SK-N-SH (cell line): Measurements from ENCODE around the gene SPG11. TPM values are rescaled to one million over a fixed set of nuclear protein-coding genes. Genes with fewer than 3 reads are reported as not detected.

Source experiments
- CTCF ChIA-PET: fragments of 300-600, 350-600 bp; formaldehyde crosslinking; extraction: SDS; loops from one replicate; lab custom pipeline; 2021; lab: Yijun Ruan, JAX
- POLR2A ChIA-PET: fragments of 350-600 bp; sonication (Branson Sonifier 250); formaldehyde crosslinking; extraction: SDS; loops from one replicate; lab custom pipeline; 2020; ENCODE audit warnings: antibody characterized with exemption, inconsistent platforms; lab: Yijun Ruan, JAX
- DNase-seq: peaks from one replicate; pipeline ENCODE4 v3.0.0; 2012
- H2AFZ ChIP-seq: fragments of 200-600 bp; sonication (generic); 2 replicates; pipeline ENCODE4 v1.8.1; 2016; ENCODE audit warnings: antibody characterized with exemption, mild to moderate bottlenecking, low read depth
- H3F3A ChIP-seq: fragments of 200-600 bp; sonication (generic); replicated peaks from 2 replicates; pipeline ENCODE3; 2016; ENCODE audit warnings: antibody characterized with exemption, mild to moderate bottlenecking; ENCODE audit not compliant: insufficient read depth
- H3K27ac ChIP-seq, 2 experiments: fragments of 200-500 bp in 1 of 2; fragments of 200-600 bp in 1 of 2; sonication (Bioruptor generic) in 1 of 2; sonication (generic), shearing (Covaris generic) in 1 of 2; 2 replicates each; pipeline versions ENCODE4 v1.5.1 to v1.6.1; 2014 to 2016; ENCODE audit warnings: low read depth in 2 of 2, inconsistent platforms in 1 of 2, low read length in 1 of 2, mild to moderate bottlenecking in 1 of 2, mixed read lengths in 1 of 2
- H3K27me3 ChIP-seq: fragments of 200-600 bp; sonication (generic), shearing (Covaris generic); 2 replicates; pipeline ENCODE4 v1.6.1; 2016; ENCODE audit warnings: mixed run types; ENCODE audit not compliant: insufficient read depth
- H3K36me3 ChIP-seq, 2 experiments: fragments of 200-500 bp in 1 of 2; fragments of 200-600 bp in 1 of 2; sonication (Bioruptor generic) in 1 of 2; sonication (generic) in 1 of 2; replicated peaks in 1 of 2; 2 replicates each; pipeline versions ENCODE3 to v1.5.1; 2014 to 2016; ENCODE audit warnings: low read length in 1 of 2, mild to moderate bottlenecking in 1 of 2; ENCODE audit not compliant: insufficient read depth in 2 of 2, control insufficient read depth in 1 of 2
- H3K4me1 ChIP-seq, 2 experiments: fragments of 200-500 bp in 1 of 2; fragments of 200-600 bp in 1 of 2; sonication (Bioruptor generic) in 1 of 2; sonication (generic), shearing (Covaris generic) in 1 of 2; 2 replicates each; pipeline versions ENCODE4 v1.5.1 to v1.6.1; 2014 to 2016; ENCODE audit warnings: low read depth in 1 of 2, low read length in 1 of 2, mixed run types in 1 of 2; ENCODE audit not compliant: insufficient read depth in 2 of 2, control insufficient read depth in 1 of 2
- H3K4me2 ChIP-seq: fragments of 200-600 bp; sonication (generic), shearing (Covaris generic); 2 replicates; pipeline ENCODE4 v1.6.1; 2017; ENCODE audit warnings: mixed run types
- H3K4me3 ChIP-seq, 2 experiments: fragments of 200-500 bp in 1 of 2; fragments of 200-600 bp in 1 of 2; sonication (Bioruptor generic) in 1 of 2; sonication (generic), shearing (Covaris generic) in 1 of 2; 2 replicates each; pipeline versions ENCODE4 v1.5.1 to v1.8.1; 2014 to 2016; ENCODE audit warnings: low read depth in 2 of 2, inconsistent platforms in 1 of 2, low read length in 1 of 2, mild to moderate bottlenecking in 1 of 2, mixed read lengths in 1 of 2, moderate library complexity in 1 of 2
- H3K79me2 ChIP-seq: fragments of 200-600 bp; sonication (generic); 2 replicates; pipeline ENCODE4 v1.8.1; 2017; ENCODE audit warnings: mild to moderate bottlenecking; ENCODE audit not compliant: insufficient read depth
- H3K9ac ChIP-seq: fragments of 200-600 bp; sonication (generic); 2 replicates; pipeline ENCODE4 v1.6.1; 2017; ENCODE audit warnings: mixed run types
- H3K9me2 ChIP-seq: fragments of 200-600 bp; sonication (generic); 2 replicates; pipeline ENCODE4 v1.6.1; 2017; ENCODE audit warnings: mixed run types
- H3K9me3 ChIP-seq: fragments of 200-600 bp; sonication (generic); 2 replicates; pipeline ENCODE4 v1.6.1; 2017; ENCODE audit warnings: mixed run types, mild to moderate bottlenecking, moderate library complexity
- H4K20me1 ChIP-seq: fragments of 200-600 bp; sonication (generic); 2 replicates; pipeline ENCODE4 v1.6.1; 2017; ENCODE audit warnings: mild to moderate bottlenecking, mixed run types; ENCODE audit not compliant: insufficient read depth
- CHD2 ChIP-seq: fragments of 150-350 bp; IDR thresholded peaks from 2 replicates; pipeline ENCODE4 v1.6.1; 2018; ENCODE audit warnings: low read length; ENCODE audit not compliant: partially characterized antibody
- ELF1 ChIP-seq: IDR thresholded peaks from 2 replicates; pipeline ENCODE4 v1.4.0; 2012
- EP300 ChIP-seq, 2 experiments: IDR thresholded peaks; 2 replicates each; pipeline versions ENCODE4 v1.4.0 to v1.6.1; 2012; ENCODE audit warnings: borderline replicate concordance in 1 of 2, low read depth in 1 of 2, low read length in 1 of 2
- FOXJ3 ChIP-seq: sonication (generic); formaldehyde crosslinking; IDR thresholded peaks from 2 replicates; pipeline ENCODE4 v1.5.1; 2020; ENCODE audit warnings: mild to moderate bottlenecking, missing genetic modification reagents
- GABPA ChIP-seq: IDR thresholded peaks from 2 replicates; pipeline ENCODE4 v1.4.0; 2012; ENCODE audit warnings: low read depth, mild to moderate bottlenecking
- GATA2 ChIP-seq: sonication (generic); formaldehyde crosslinking; IDR thresholded peaks from 2 replicates; pipeline ENCODE4 v1.5.0; 2020; ENCODE audit warnings: mild to moderate bottlenecking, missing genetic modification reagents
- JUND ChIP-seq: IDR thresholded peaks from 2 replicates; pipeline ENCODE4 v1.4.0; 2012
- MEF2A ChIP-seq: IDR thresholded peaks from 2 replicates; pipeline ENCODE4 v1.4.0; 2012; ENCODE audit warnings: low read depth, borderline replicate concordance
- MXI1 ChIP-seq: IDR thresholded peaks from 2 replicates; pipeline ENCODE4 v1.6.1; 2012; ENCODE audit warnings: mild to moderate bottlenecking, low read depth, low read length, improper control_type of control experiment
- NFIC ChIP-seq: IDR thresholded peaks from 2 replicates; pipeline ENCODE4 v1.4.0; 2012; ENCODE audit warnings: borderline replicate concordance
- POLR2AphosphoS5 ChIP-seq: IDR thresholded peaks from 2 replicates; pipeline ENCODE4 v1.6.1; 2012; ENCODE audit warnings: low read depth, low read length
- RAD21 ChIP-seq: IDR thresholded peaks from 2 replicates; pipeline ENCODE4 v1.6.1; 2012; ENCODE audit warnings: mild to moderate bottlenecking, low read length
- RXRA ChIP-seq: IDR thresholded peaks from 2 replicates; pipeline ENCODE4 v1.4.0; 2012; ENCODE audit warnings: low read depth, mild to moderate bottlenecking, borderline replicate concordance
- SIN3A ChIP-seq: IDR thresholded peaks from 2 replicates; pipeline ENCODE4 v1.6.1; 2012; ENCODE audit warnings: low read depth, mild to moderate bottlenecking, low read length, moderate library complexity, borderline replicate concordance
- TAF1 ChIP-seq: IDR thresholded peaks from 2 replicates; pipeline ENCODE4 v1.6.1; 2012; ENCODE audit warnings: low read depth, mild to moderate bottlenecking, low read length, moderate library complexity, borderline replicate concordance
- TCF12 ChIP-seq: IDR thresholded peaks from 2 replicates; pipeline ENCODE4 v1.4.0; 2012
- YY1 ChIP-seq: IDR thresholded peaks from 2 replicates; pipeline ENCODE4 v1.4.0; 2012; ENCODE audit warnings: low read depth, mild to moderate bottlenecking
- WGBS: methylation state at CpG from one replicate; pipeline ENCODE4 v1.1.6; 2017; ENCODE audit warnings: low lambda C conversion rate; 5-methylcytosine and 5-hydroxymethylcytosine counted together
- polyA plus RNA-seq, 3 experiments: library from polyadenylated mRNA; depleted of rRNA; stranded (reverse); fragments of >200 nt; gene quantifications; 2 replicates each; pipeline ENCODE4 v1.2.3, GENCODE V29; 2012
- TF ChIP-seq, protein P1 (sequence below): IDR thresholded peaks from 2 replicates; pipeline ENCODE4; 2012
- TF ChIP-seq, protein P2 (sequence below): IDR thresholded peaks from 2 replicates; pipeline ENCODE4 v1.6.1; 2012; ENCODE audit warnings: mild to moderate bottlenecking, low read depth, low read length, moderate library complexity
- TF ChIP-seq, protein P3 (sequence below): fragments of 150-350 bp; IDR thresholded peaks from 2 replicates; pipeline ENCODE4 v1.6.1; 2016; ENCODE audit warnings: mild to moderate bottlenecking, low read depth, low read length
- TF ChIP-seq, protein P4 (sequence below): fragments of 200-600 bp; sonication (generic); IDR thresholded peaks from 2 replicates; pipeline ENCODE4 v1.6.1; 2017; ENCODE audit warnings: antibody characterized with exemption, mild to moderate bottlenecking, moderate library complexity
- TF ChIP-seq, protein P5 (sequence below): IDR thresholded peaks from 2 replicates; pipeline ENCODE4 v1.4.0; 2012; ENCODE audit warnings: low read depth

Gene SPG11
- polyA plus RNA-seq, 1 of the 3 experiments (the other 2 are of a cell fraction): 36.3 TPM

DNA sequence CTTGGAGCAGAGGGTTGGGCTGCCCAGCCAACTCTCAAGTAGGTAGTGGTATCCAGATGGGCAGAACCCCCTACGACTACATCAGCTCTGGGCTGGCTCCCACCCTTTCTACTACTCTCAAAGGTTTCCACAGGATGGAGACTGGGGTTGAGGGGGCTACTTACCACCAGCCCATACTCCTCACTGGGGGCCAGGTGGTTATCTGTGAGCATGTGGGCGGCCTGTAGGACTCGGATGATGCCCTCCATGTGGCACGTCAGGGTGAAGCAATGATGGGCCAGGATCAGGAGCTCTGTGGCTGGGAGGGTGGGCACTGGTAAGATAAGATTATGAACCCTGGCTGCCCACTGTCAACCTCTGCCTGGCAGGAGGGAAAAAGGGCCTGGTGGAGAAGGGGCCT, 93.1 kb downstream of the SPG11 start:
- peaks cover 16% of the 10 kb centered on the region for H3F3A ChIP-seq
- H3K4me2 ChIP-seq: no peak overlapping the region
- 100% methylated on average over 3 of the region's 4 CpGs for WGBS
- TF ChIP-seq RXRA: no peak
- no peak for TF ChIP-seq SIN3A
- TF ChIP-seq, protein P1, sequence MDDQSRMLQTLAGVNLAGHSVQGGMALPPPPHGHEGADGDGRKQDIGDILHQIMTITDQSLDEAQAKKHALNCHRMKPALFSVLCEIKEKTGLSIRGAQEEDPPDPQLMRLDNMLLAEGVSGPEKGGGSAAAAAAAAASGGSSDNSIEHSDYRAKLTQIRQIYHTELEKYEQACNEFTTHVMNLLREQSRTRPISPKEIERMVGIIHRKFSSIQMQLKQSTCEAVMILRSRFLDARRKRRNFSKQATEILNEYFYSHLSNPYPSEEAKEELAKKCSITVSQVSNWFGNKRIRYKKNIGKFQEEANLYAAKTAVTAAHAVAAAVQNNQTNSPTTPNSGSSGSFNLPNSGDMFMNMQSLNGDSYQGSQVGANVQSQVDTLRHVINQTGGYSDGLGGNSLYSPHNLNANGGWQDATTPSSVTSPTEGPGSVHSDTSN: no peak
- no peak for TF ChIP-seq CHD2
- 0 out of 2 replicates have a peak, but pooled peaks have one; percentile 8 for TF ChIP-seq POLR2AphosphoS5
- TF ChIP-seq JUND: no peak
- TF ChIP-seq MEF2A: no peak
- TF ChIP-seq YY1: no peak
- no peak for TF ChIP-seq MXI1
- H3K4me1 ChIP-seq: no peaks in the 10 kb centered on the region
- H3K27me3 ChIP-seq: no peaks in the 10 kb centered on the region
- H3K27ac ChIP-seq: no peak overlapping the region
- H3K9me3 ChIP-seq: no peaks in the 10 kb centered on the region
- H3K36me3 ChIP-seq: peaks cover 37 to 43% of the 10 kb centered on the region in 2 experiments
- ChIA-PET CTCF (interaction anchor here (1.4 to 5.5 kb wide), 2 partner anchors 9 to 29 kb away, joined by 3 to 40 read pairs; no protein-coding TSS in a partner anchor), POLR2A (no interaction called here)
- H3K79me2 ChIP-seq: no peaks in the 10 kb centered on the region
- H3K9me2 ChIP-seq: no peaks in the 10 kb centered on the region
- H2AFZ ChIP-seq: no peak overlapping the region
- no peak for DNase-seq
- H3K4me3 ChIP-seq: no peak overlapping the region
- H3K9ac ChIP-seq: no peak overlapping the region
- H4K20me1 ChIP-seq: no peaks in the 10 kb centered on the region

DNA sequence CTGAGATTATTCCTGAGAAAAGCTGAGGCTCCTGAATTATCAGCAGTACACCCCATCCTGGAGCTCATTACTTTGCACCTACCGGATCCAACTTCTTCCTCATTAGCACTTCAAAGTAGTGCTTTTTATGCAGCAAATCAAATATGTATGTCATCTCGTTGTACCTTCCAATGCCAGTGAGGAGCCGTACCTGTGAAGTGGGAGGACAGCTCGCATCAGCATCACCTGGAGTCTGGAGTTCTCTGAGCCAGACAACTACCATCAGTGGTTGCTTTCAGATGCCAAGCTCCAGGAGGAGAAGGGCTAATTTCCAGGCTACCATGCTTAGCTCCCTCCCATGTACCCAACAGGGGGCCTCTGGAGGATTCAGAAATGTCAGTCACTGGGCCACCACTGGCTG, 94.1 kb downstream of the SPG11 start:
- ChIA-PET CTCF (interaction anchor here (0.9 to 5.5 kb wide), 3 partner anchors 10 to 169 kb away, joined by 3 to 40 read pairs (median 3); no protein-coding TSS in a partner anchor), POLR2A (interaction anchor here (0.6 kb wide), 1 partner anchor 23 kb away, joined by 3 read pairs; no protein-coding TSS in a partner anchor)
- Histone ChIP-seq H3K4me2 (no peak overlapping the region), H3K9me2 (no peaks in the 10 kb centered on the region), H3K4me1 (no peaks in the 10 kb centered on the region), H3K79me2 (no peaks in the 10 kb centered on the region), H3K36me3 (peaks cover 47 to 54% of the 10 kb centered on the region in 2 experiments), H2AFZ (no peak overlapping the region), H3F3A (peaks cover 18% of the 10 kb centered on the region), H3K4me3 (no peak overlapping the region), H3K27me3 (no peaks in the 10 kb centered on the region), H3K27ac (no peak overlapping the region), H3K9ac (no peak overlapping the region), H3K9me3 (no peaks in the 10 kb centered on the region), H4K20me1 (no peaks in the 10 kb centered on the region)
- 99% methylated on average over 4 of the region's 4 CpGs for WGBS
- no peak for DNase-seq
- TF ChIP-seq, protein P2, sequence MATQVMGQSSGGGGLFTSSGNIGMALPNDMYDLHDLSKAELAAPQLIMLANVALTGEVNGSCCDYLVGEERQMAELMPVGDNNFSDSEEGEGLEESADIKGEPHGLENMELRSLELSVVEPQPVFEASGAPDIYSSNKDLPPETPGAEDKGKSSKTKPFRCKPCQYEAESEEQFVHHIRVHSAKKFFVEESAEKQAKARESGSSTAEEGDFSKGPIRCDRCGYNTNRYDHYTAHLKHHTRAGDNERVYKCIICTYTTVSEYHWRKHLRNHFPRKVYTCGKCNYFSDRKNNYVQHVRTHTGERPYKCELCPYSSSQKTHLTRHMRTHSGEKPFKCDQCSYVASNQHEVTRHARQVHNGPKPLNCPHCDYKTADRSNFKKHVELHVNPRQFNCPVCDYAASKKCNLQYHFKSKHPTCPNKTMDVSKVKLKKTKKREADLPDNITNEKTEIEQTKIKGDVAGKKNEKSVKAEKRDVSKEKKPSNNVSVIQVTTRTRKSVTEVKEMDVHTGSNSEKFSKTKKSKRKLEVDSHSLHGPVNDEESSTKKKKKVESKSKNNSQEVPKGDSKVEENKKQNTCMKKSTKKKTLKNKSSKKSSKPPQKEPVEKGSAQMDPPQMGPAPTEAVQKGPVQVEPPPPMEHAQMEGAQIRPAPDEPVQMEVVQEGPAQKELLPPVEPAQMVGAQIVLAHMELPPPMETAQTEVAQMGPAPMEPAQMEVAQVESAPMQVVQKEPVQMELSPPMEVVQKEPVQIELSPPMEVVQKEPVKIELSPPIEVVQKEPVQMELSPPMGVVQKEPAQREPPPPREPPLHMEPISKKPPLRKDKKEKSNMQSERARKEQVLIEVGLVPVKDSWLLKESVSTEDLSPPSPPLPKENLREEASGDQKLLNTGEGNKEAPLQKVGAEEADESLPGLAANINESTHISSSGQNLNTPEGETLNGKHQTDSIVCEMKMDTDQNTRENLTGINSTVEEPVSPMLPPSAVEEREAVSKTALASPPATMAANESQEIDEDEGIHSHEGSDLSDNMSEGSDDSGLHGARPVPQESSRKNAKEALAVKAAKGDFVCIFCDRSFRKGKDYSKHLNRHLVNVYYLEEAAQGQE: no peak
- TF ChIP-seq NFIC (no peak), FOXJ3 (CRISPR knock-in tag) (no peak), TAF1 (no peak), JUND (no peak), GATA2 (CRISPR knock-in tag) (no peak), ELF1 (no peak), GABPA (no peak), EP300 (IDR thresholded peaks at IDR 0.05; ENCODE audit: borderline replicate concordance in 1 of 2, low read depth in 1 of 2, low read length in 1 of 2) (no peak), TCF12 (no peak), CHD2 (no peak), RAD21 (no peak), SIN3A (no peak)
- TF ChIP-seq, protein P3, sequence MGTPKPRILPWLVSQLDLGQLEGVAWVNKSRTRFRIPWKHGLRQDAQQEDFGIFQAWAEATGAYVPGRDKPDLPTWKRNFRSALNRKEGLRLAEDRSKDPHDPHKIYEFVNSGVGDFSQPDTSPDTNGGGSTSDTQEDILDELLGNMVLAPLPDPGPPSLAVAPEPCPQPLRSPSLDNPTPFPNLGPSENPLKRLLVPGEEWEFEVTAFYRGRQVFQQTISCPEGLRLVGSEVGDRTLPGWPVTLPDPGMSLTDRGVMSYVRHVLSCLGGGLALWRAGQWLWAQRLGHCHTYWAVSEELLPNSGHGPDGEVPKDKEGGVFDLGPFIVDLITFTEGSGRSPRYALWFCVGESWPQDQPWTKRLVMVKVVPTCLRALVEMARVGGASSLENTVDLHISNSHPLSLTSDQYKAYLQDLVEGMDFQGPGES: no peak
- TF ChIP-seq, protein P4, sequence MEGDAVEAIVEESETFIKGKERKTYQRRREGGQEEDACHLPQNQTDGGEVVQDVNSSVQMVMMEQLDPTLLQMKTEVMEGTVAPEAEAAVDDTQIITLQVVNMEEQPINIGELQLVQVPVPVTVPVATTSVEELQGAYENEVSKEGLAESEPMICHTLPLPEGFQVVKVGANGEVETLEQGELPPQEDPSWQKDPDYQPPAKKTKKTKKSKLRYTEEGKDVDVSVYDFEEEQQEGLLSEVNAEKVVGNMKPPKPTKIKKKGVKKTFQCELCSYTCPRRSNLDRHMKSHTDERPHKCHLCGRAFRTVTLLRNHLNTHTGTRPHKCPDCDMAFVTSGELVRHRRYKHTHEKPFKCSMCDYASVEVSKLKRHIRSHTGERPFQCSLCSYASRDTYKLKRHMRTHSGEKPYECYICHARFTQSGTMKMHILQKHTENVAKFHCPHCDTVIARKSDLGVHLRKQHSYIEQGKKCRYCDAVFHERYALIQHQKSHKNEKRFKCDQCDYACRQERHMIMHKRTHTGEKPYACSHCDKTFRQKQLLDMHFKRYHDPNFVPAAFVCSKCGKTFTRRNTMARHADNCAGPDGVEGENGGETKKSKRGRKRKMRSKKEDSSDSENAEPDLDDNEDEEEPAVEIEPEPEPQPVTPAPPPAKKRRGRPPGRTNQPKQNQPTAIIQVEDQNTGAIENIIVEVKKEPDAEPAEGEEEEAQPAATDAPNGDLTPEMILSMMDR: no peak
- TF ChIP-seq, protein P5, sequence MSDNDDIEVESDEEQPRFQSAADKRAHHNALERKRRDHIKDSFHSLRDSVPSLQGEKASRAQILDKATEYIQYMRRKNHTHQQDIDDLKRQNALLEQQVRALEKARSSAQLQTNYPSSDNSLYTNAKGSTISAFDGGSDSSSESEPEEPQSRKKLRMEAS: no peak
